ENCODE results near the gene TRIO.

Gene TRIO

DNA sequence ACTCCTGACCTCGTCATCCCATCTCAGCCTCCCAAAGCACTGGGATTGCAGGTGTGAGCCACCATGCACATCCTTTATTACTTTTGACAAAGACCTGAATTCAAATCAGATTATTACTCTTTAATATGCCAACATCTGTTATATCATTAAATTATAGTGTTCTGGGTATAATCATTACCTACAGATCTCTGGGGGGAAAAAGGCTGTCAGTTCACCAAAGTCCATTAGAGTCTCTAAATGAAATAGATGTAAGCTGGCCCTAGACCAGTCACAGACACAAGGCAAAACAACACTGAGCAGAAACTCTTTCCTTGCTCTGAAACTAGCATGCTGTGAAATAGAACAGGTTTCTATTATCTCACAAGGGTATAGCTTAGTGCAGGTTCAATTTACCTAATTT is 21.6 kb upstream of the TRIO start:
- Histone ChIP-seq H3K9ac (ENCODE audit: low read depth in 1 of 2, low read length in 2 of 2) (no peak overlapping the region), H3K27ac (ENCODE audit: low read depth, low read length) (no peak overlapping the region), H3K27me3 (ENCODE audit: control insufficient read depth in 1 of 2, insufficient read depth in 2 of 2, low read length in 2 of 2) (no peaks in the 10 kb centered on the region), H3K36me3 (ENCODE audit: control insufficient read depth in 1 of 2, insufficient read depth in 2 of 2, low read length in 2 of 2) (no peaks in the 10 kb centered on the region), H3K4me1 (ENCODE audit: control insufficient read depth in 1 of 2, insufficient read depth in 2 of 2, low read length in 2 of 2) (no peaks in the 10 kb centered on the region), H3K4me3 (ENCODE audit: low read depth in 1 of 2, low read length in 2 of 2) (no peak overlapping the region), H3K9me3 (ENCODE audit: control insufficient read depth in 1 of 2, low read length in 2 of 2) (no peaks in the 10 kb centered on the region)

- no peaks in the 10 kb centered on the region for H3K36me3 ChIP-seq (ENCODE audit: control insufficient read depth in 1 of 2, insufficient read depth in 2 of 2, low read length in 2 of 2)
- H3K9ac ChIP-seq (ENCODE audit: low read depth in 1 of 2, low read length in 2 of 2): no peak overlapping the region
- no peaks in the 10 kb centered on the region for H3K4me1 ChIP-seq (ENCODE audit: control insufficient read depth in 1 of 2, insufficient read depth in 2 of 2, low read length in 2 of 2)
- no peak overlapping the region for H3K4me3 ChIP-seq (ENCODE audit: low read depth in 1 of 2, low read length in 2 of 2)
- H3K27me3 ChIP-seq (ENCODE audit: control insufficient read depth in 1 of 2, insufficient read depth in 2 of 2, low read length in 2 of 2): no peaks in the 10 kb centered on the region
- H3K27ac ChIP-seq (ENCODE audit: low read depth, low read length): no peak overlapping the region
- no peaks in the 10 kb centered on the region for H3K9me3 ChIP-seq (ENCODE audit: control insufficient read depth in 1 of 2, low read length in 2 of 2)
These were observed 21.1 kb upstream of the TRIO start for GRCh38 chr5:14122089-14122488.

DNA sequence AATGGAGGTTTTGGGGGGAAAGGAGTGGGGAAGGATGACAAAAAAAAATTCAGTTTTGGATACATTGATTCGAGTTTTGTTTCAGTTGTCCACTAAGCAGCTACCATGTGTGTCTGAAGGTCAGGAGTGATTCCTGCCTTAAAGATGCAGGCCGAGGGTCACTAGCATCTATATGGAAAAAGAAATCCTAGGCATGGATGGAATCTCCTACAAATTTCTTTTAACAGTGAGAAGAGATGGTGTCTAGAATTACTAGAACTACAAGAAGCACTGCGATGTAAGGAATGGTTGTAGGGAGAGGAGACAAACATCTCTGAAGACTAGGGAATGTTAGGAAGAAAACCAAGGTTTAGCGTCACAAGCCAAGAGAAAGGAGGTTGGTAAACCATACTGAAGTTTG is 19.6 kb upstream of the TRIO start:
- Histone ChIP-seq H3K4me3 (ENCODE audit: low read depth in 1 of 2, low read length in 2 of 2) (no peak overlapping the region), H3K27ac (ENCODE audit: low read depth, low read length) (no peak overlapping the region), H3K36me3 (ENCODE audit: control insufficient read depth in 1 of 2, insufficient read depth in 2 of 2, low read length in 2 of 2) (no peaks in the 10 kb centered on the region), H3K9me3 (ENCODE audit: control insufficient read depth in 1 of 2, low read length in 2 of 2) (no peaks in the 10 kb centered on the region), H3K27me3 (ENCODE audit: control insufficient read depth in 1 of 2, insufficient read depth in 2 of 2, low read length in 2 of 2) (no peaks in the 10 kb centered on the region), H3K9ac (ENCODE audit: low read depth in 1 of 2, low read length in 2 of 2) (no peak overlapping the region), H3K4me1 (ENCODE audit: control insufficient read depth in 1 of 2, insufficient read depth in 2 of 2, low read length in 2 of 2) (no peaks in the 10 kb centered on the region)

- H3K9ac ChIP-seq (ENCODE audit: low read depth in 1 of 2, low read length in 2 of 2): no peak overlapping the region
- no peak overlapping the region for H3K4me3 ChIP-seq (ENCODE audit: low read depth in 1 of 2, low read length in 2 of 2)
- no peaks in the 10 kb centered on the region for H3K9me3 ChIP-seq (ENCODE audit: control insufficient read depth in 1 of 2, low read length in 2 of 2)
These were observed 19.1 kb upstream of the TRIO start for GRCh38 chr5:14123974-14124482.

DNA sequence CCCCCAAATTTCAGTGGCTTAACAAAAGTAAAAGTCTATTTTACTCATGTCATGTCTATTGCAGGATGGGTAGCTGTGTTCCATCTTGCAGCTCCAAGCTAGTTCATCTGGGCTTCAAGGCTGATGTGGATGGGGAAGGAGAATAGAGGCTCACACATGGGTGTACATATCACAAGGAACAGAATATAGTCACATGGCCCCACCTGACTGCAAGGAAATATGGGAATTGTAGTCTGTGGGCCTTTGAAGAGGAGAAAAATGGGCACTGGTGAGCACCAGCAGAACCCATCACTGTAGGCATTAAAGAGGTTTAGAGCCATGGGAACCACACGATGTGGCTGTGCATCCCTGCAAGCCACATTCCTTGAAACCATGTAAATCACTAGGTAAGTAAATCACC is 17.9 kb upstream of the TRIO start:
- Histone ChIP-seq H3K9ac (ENCODE audit: low read depth in 1 of 2, low read length in 2 of 2) (no peak overlapping the region), H3K27ac (ENCODE audit: low read depth, low read length) (no peak overlapping the region), H3K36me3 (ENCODE audit: control insufficient read depth in 1 of 2, insufficient read depth in 2 of 2, low read length in 2 of 2) (no peaks in the 10 kb centered on the region), H3K4me3 (ENCODE audit: low read depth in 1 of 2, low read length in 2 of 2) (no peak overlapping the region), H3K27me3 (ENCODE audit: control insufficient read depth in 1 of 2, insufficient read depth in 2 of 2, low read length in 2 of 2) (peaks cover 0 to 4% of the 10 kb centered on the region in 2 donors), H3K4me1 (ENCODE audit: control insufficient read depth in 1 of 2, insufficient read depth in 2 of 2, low read length in 2 of 2) (no peaks in the 10 kb centered on the region), H3K9me3 (ENCODE audit: control insufficient read depth in 1 of 2, low read length in 2 of 2) (no peaks in the 10 kb centered on the region)

More at GRCh38 chr5:14123974-14124482, 19.1 kb upstream of the TRIO start:
- H3K4me1 ChIP-seq (ENCODE audit: control insufficient read depth in 1 of 2, insufficient read depth in 2 of 2, low read length in 2 of 2): no peaks in the 10 kb centered on the region
- no peaks in the 10 kb centered on the region for H3K36me3 ChIP-seq (ENCODE audit: control insufficient read depth in 1 of 2, insufficient read depth in 2 of 2, low read length in 2 of 2)
- H3K27me3 ChIP-seq (ENCODE audit: control insufficient read depth in 1 of 2, insufficient read depth in 2 of 2, low read length in 2 of 2): peaks cover 0 to 4% of the 10 kb centered on the region in 2 donors
- no peak overlapping the region for H3K27ac ChIP-seq (ENCODE audit: low read depth, low read length)

GRCh38 chr5:14127587-14127986 is 15.6 kb upstream of the TRIO start:
- H3K36me3 ChIP-seq (ENCODE audit: control insufficient read depth in 1 of 2, insufficient read depth in 2 of 2, low read length in 2 of 2): no peaks in the 10 kb centered on the region
- peaks cover 0 to 4% of the 10 kb centered on the region in 2 donors for H3K27me3 ChIP-seq (ENCODE audit: control insufficient read depth in 1 of 2, insufficient read depth in 2 of 2, low read length in 2 of 2)
- H3K27ac ChIP-seq (ENCODE audit: low read depth, low read length): no peak overlapping the region
- H3K4me3 ChIP-seq (ENCODE audit: low read depth in 1 of 2, low read length in 2 of 2): no peak overlapping the region
- H3K9me3 ChIP-seq (ENCODE audit: control insufficient read depth in 1 of 2, low read length in 2 of 2): no peaks in the 10 kb centered on the region
- peaks cover 0 to 4% of the 10 kb centered on the region in 2 donors for H3K4me1 ChIP-seq (ENCODE audit: control insufficient read depth in 1 of 2, insufficient read depth in 2 of 2, low read length in 2 of 2)
- H3K9ac ChIP-seq (ENCODE audit: low read depth in 1 of 2, low read length in 2 of 2): no peak overlapping the region

- Histone ChIP-seq H3K9ac (ENCODE audit: low read depth in 1 of 2, low read length in 2 of 2) (no peak overlapping the region), H3K4me1 (ENCODE audit: control insufficient read depth in 1 of 2, insufficient read depth in 2 of 2, low read length in 2 of 2) (peaks cover 0 to 4% of the 10 kb centered on the region in 2 donors), H3K36me3 (ENCODE audit: control insufficient read depth in 1 of 2, insufficient read depth in 2 of 2, low read length in 2 of 2) (no peaks in the 10 kb centered on the region), H3K27ac (ENCODE audit: low read depth, low read length) (no peak overlapping the region), H3K4me3 (ENCODE audit: low read depth in 1 of 2, low read length in 2 of 2) (no peak overlapping the region), H3K27me3 (ENCODE audit: control insufficient read depth in 1 of 2, insufficient read depth in 2 of 2, low read length in 2 of 2) (peaks cover 0 to 4% of the 10 kb centered on the region in 2 donors), H3K9me3 (ENCODE audit: control insufficient read depth in 1 of 2, low read length in 2 of 2) (no peaks in the 10 kb centered on the region)
These were observed 15.1 kb upstream of the TRIO start for GRCh38 chr5:14128079-14128478.

DNA sequence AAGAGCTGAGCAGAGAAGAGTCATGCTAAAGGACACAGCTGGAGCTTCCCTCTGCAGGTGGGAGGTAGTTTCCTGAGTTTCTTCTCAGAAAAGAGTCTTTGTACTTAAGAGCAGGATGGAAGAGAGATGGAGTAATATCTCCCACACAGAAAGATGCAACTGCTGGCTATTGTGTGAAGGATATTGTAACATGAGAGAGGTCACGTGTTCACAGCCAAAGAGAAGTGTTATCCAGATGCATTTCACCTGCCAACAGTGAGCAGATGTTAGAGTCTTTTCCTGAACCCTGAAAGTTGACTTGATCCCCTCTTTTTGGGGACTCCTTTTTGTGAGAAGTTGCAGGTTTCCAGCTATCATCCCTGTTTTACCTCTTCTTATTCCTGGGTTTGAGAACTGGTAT is 14.0 kb upstream of the TRIO start:
- peaks cover 0 to 4% of the 10 kb centered on the region in 2 donors for H3K27me3 ChIP-seq (ENCODE audit: control insufficient read depth in 1 of 2, insufficient read depth in 2 of 2, low read length in 2 of 2)
- H3K4me1 ChIP-seq (ENCODE audit: control insufficient read depth in 1 of 2, insufficient read depth in 2 of 2, low read length in 2 of 2): peaks cover 0 to 4% of the 10 kb centered on the region in 2 donors
- no peak overlapping the region for H3K27ac ChIP-seq (ENCODE audit: low read depth, low read length)
- no peaks in the 10 kb centered on the region for H3K9me3 ChIP-seq (ENCODE audit: control insufficient read depth in 1 of 2, low read length in 2 of 2)
- H3K9ac ChIP-seq (ENCODE audit: low read depth in 1 of 2, low read length in 2 of 2): no peak overlapping the region
- H3K4me3 ChIP-seq (ENCODE audit: low read depth in 1 of 2, low read length in 2 of 2): no peak overlapping the region
- H3K36me3 ChIP-seq (ENCODE audit: control insufficient read depth in 1 of 2, insufficient read depth in 2 of 2, low read length in 2 of 2): no peaks in the 10 kb centered on the region

- Histone ChIP-seq H3K4me3 (ENCODE audit: low read depth in 1 of 2, low read length in 2 of 2) (no peak overlapping the region), H3K27me3 (ENCODE audit: control insufficient read depth in 1 of 2, insufficient read depth in 2 of 2, low read length in 2 of 2) (peaks cover 0 to 4% of the 10 kb centered on the region in 2 donors), H3K4me1 (ENCODE audit: control insufficient read depth in 1 of 2, insufficient read depth in 2 of 2, low read length in 2 of 2) (peaks cover 0 to 4% of the 10 kb centered on the region in 2 donors), H3K27ac (ENCODE audit: low read depth, low read length) (no peak overlapping the region), H3K9me3 (ENCODE audit: control insufficient read depth in 1 of 2, low read length in 2 of 2) (no peaks in the 10 kb centered on the region), H3K36me3 (ENCODE audit: control insufficient read depth in 1 of 2, insufficient read depth in 2 of 2, low read length in 2 of 2) (no peaks in the 10 kb centered on the region), H3K9ac (ENCODE audit: low read depth in 1 of 2, low read length in 2 of 2) (no peak overlapping the region)
These were observed 11.2 kb upstream of the TRIO start for GRCh38 chr5:14131855-14132503.

DNA sequence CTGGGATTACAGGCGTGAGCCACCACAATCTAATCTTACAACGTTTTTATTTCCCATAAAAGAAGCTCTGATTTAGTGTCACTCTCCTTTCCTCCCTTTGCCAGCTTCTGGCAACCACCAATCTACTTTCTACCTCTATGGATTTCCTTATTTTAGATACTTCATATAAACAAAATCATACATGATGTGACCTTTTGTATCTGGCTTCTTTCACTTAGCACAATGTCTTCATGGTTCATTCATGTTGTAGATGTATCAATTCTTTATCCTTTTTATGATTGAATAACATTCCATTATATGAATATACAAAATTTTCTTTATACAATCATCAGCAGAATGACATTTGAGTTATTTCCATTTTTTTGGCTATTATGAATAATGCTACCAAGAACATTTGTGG is 9.7 kb upstream of the TRIO start:
- Histone ChIP-seq H3K9me3 (ENCODE audit: control insufficient read depth in 1 of 2, low read length in 2 of 2) (no peaks in the 10 kb centered on the region), H3K9ac (ENCODE audit: low read depth in 1 of 2, low read length in 2 of 2) (no peak overlapping the region), H3K4me3 (ENCODE audit: low read depth in 1 of 2, low read length in 2 of 2) (no peak overlapping the region), H3K4me1 (ENCODE audit: control insufficient read depth in 1 of 2, insufficient read depth in 2 of 2, low read length in 2 of 2) (peaks cover 0 to 4% of the 10 kb centered on the region in 2 donors), H3K27ac (ENCODE audit: low read depth, low read length) (no peak overlapping the region), H3K36me3 (ENCODE audit: control insufficient read depth in 1 of 2, insufficient read depth in 2 of 2, low read length in 2 of 2) (no peaks in the 10 kb centered on the region), H3K27me3 (ENCODE audit: control insufficient read depth in 1 of 2, insufficient read depth in 2 of 2, low read length in 2 of 2) (peaks cover 0 to 4% of the 10 kb centered on the region in 2 donors)

All from duodenal mucosa (tissue), 2 donors.